OCI-LY7 (cell line): ENCODE data around the gene RAD21L1.

Source experiments
- EZH2phosphoT487 ChIP-seq: fragments of 200-600 bp; sonication (generic); IDR thresholded peaks from 2 replicates; pipeline ENCODE4 v1.6.1; 2018; ENCODE audit warnings: low read depth, borderline replicate concordance, mild to moderate bottlenecking, mixed run types, antibody characterized with exemption, low read length, moderate library complexity, mixed read lengths
- TF ChIP-seq, protein P1 (sequence below): fragments of 200-600 bp; sonication (generic); conservative IDR thresholded peaks from 2 replicates; pipeline ENCODE4 v1.5.1; 2014; ENCODE audit warnings: mild to moderate bottlenecking, antibody characterized with exemption, low read length, moderate library complexity, mixed read lengths

DNA sequence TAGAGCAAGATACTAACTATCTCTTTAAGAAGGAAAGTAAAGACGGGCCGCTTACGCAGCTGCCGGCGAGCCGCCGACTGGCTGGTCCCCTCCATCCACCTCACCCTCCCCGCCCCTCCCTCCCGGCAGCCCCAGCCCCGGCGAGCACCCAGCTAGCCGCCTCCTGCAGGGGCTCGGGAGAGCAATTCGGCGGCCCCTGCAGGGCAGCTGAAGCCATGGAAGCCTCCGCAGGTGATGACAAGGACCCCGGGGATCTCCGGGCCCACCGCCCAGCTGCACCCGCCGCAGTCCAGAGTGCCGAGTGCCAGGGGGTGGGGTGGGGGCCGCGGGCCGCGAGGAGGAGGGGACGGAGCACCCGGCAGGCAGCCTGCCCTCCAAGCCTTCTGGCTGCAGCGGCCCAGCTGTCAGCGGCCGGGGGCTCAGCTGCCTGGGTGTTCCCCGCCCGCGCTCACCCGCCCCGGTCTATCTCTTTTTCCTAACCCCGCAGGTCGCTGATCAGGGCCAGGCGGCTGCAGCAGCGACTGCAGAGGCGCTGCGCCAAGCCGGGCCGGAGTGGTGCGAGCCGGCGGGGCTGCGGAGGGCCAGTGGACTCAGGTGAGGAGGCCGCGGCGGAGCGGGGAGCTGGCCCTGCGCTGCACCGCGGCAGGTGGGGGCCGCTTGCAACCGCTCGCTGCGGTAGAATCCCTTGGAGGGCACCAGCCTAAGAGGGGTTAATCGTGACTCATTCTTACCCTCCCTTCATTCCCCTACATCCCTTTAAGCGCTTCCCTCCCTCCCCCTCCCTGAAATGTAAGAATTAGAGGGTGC lies 40.5 kb downstream of the RAD21L1 start, which contains the start of gene SNPH:
- TF ChIP-seq, protein P1, sequence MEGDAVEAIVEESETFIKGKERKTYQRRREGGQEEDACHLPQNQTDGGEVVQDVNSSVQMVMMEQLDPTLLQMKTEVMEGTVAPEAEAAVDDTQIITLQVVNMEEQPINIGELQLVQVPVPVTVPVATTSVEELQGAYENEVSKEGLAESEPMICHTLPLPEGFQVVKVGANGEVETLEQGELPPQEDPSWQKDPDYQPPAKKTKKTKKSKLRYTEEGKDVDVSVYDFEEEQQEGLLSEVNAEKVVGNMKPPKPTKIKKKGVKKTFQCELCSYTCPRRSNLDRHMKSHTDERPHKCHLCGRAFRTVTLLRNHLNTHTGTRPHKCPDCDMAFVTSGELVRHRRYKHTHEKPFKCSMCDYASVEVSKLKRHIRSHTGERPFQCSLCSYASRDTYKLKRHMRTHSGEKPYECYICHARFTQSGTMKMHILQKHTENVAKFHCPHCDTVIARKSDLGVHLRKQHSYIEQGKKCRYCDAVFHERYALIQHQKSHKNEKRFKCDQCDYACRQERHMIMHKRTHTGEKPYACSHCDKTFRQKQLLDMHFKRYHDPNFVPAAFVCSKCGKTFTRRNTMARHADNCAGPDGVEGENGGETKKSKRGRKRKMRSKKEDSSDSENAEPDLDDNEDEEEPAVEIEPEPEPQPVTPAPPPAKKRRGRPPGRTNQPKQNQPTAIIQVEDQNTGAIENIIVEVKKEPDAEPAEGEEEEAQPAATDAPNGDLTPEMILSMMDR, result no peak
- TF ChIP-seq EZH2phosphoT487, result no peak
